GM12878 (cell line): Measurements from ENCODE around the gene HSD17B1. TPM values are rescaled to one million over a fixed set of nuclear protein-coding genes. Genes with fewer than 3 reads are reported as not detected.
A peak's percentile ranks its signal among the peaks of the same experiment; 100 is the strongest.

Experiments used
- ATAC-seq: fragments of 200-7000 bp; cut with Tn5 transposase; 3 replicates; pipeline ENCODE4 v1.9.1; 2020; ENCODE audit warnings: mild to moderate bottlenecking, moderate library complexity
- BruUV-seq: library from RNA; stranded (reverse); fragments of 400-500 nt; replicated peaks from 2 replicates; lab custom pipeline; 2021; lab: Mats Ljungman, UMichigan
- CTCF ChIA-PET: fragments of 300-600 bp; sonication (Branson Sonifier 250); formaldehyde crosslinking; extraction: SDS; loops from one replicate; lab custom pipeline; 2021; ENCODE audit warnings: inconsistent platforms; lab: Yijun Ruan, JAX
- POLR2A ChIA-PET: fragments of 350-600 bp; formaldehyde crosslinking; extraction: SDS; loops from one replicate; lab custom pipeline; 2021; ENCODE audit warnings: inconsistent platforms; lab: Charles Lee
- RAD21 ChIA-PET: fragments of 300-600 bp; sonication (Branson Sonifier 250); formaldehyde crosslinking; loops from one replicate; lab custom pipeline; 2023; ENCODE audit warnings: antibody characterized with exemption; ENCODE audit not compliant: unreplicated experiment; lab: Charles Lee
- SMC1A ChIA-PET: fragments of 300-600 bp; sonication (Branson Sonifier 250); formaldehyde crosslinking; loops from one replicate; lab custom pipeline; 2023; ENCODE audit not compliant: unreplicated experiment, uncharacterized antibody; lab: Charles Lee
- DNase-seq: peaks from one replicate; pipeline ENCODE4 v3.0.0-alpha.2; 2011; ENCODE audit warnings: low read depth, low spot score
- FAIRE-seq: peaks from 3 replicates; lab custom pipeline; 2011; peaks lifted over from hg19 to GRCh38; lab: Jason Lieb, UNC
- H2AFZ ChIP-seq: 2 replicates; pipeline ENCODE4 v1.6.0; 2011; ENCODE audit warnings: low read depth, low read length, control low read depth; ENCODE audit not compliant: control insufficient read depth
- H3K27ac ChIP-seq: 2 replicates; pipeline ENCODE4 v1.5.1; 2011; ENCODE audit warnings: control low read depth; ENCODE audit not compliant: control insufficient read depth, insufficient read depth
- H3K27me3 ChIP-seq, 2 experiments: replicated peaks in 1 of 2; 2 replicates each; pipeline versions ENCODE4 v1.6.0 to v1.6.1; 2011; ENCODE audit warnings: low read length in 1 of 2; ENCODE audit not compliant: control insufficient read depth in 2 of 2, insufficient read depth in 2 of 2
- H3K36me3 ChIP-seq, 2 experiments: 2 replicates each; pipeline ENCODE4 v1.5.1; 2011; ENCODE audit warnings: low read length in 1 of 2; ENCODE audit not compliant: control insufficient read depth in 2 of 2, insufficient read depth in 2 of 2
- H3K4me1 ChIP-seq: 2 replicates; pipeline ENCODE4 v1.6.1; 2011; ENCODE audit warnings: mild to moderate bottlenecking, low read length, moderate library complexity, mixed read lengths; ENCODE audit not compliant: control insufficient read depth, insufficient read depth
- H3K4me2 ChIP-seq: 2 replicates; pipeline ENCODE4 v1.6.0; 2011; ENCODE audit warnings: control low read depth; ENCODE audit not compliant: control insufficient read depth, insufficient read depth
- H3K4me3 ChIP-seq: fragments of 200-600 bp; sonication (generic); 2 replicates; pipeline ENCODE4 v1.5.1; 2016
- H3K79me2 ChIP-seq: 2 replicates; pipeline ENCODE4 v1.6.0; 2011; ENCODE audit warnings: low read length; ENCODE audit not compliant: control insufficient read depth, insufficient read depth
- H3K9ac ChIP-seq: 2 replicates; pipeline ENCODE4 v1.8.0; 2011; ENCODE audit warnings: low read length, control low read depth, mixed read lengths; ENCODE audit not compliant: control insufficient read depth, insufficient read depth
- H3K9me3 ChIP-seq: replicated peaks from 3 replicates; pipeline ENCODE4 v1.5.1; 2011; ENCODE audit warnings: mild to moderate bottlenecking, low read length; ENCODE audit not compliant: control insufficient read depth, insufficient read depth
- H4K20me1 ChIP-seq: 2 replicates; pipeline ENCODE4 v1.6.0; 2011; ENCODE audit not compliant: control insufficient read depth, insufficient read depth
- GABPA ChIP-seq: IDR thresholded peaks from 2 replicates; pipeline ENCODE4 v1.6.1; 2014; ENCODE audit warnings: antibody characterized with exemption, low read depth, mild to moderate bottlenecking, inconsistent platforms
- PKNOX1 ChIP-seq: fragments of 450-650 bp; IDR thresholded peaks from 2 replicates; pipeline ENCODE4 v1.6.1; 2016; ENCODE audit warnings: mild to moderate bottlenecking
- SKIL ChIP-seq: fragments of 450-650 bp; IDR thresholded peaks from 2 replicates; pipeline ENCODE4 v1.6.1; 2017; ENCODE audit warnings: mild to moderate bottlenecking, low read depth, inconsistent platforms; ENCODE audit not compliant: poor library complexity, severe bottlenecking
- USF2 ChIP-seq: IDR thresholded peaks from 2 replicates; pipeline ENCODE4 v1.6.1; 2011; ENCODE audit warnings: low read depth, low read length, improper control_type of control experiment, borderline replicate concordance
- ZSCAN29 ChIP-seq: fragments of 450-650 bp; IDR thresholded peaks from 2 replicates; pipeline ENCODE4 v1.6.1; 2017; ENCODE audit warnings: mild to moderate bottlenecking, moderate library complexity
- WGBS: methylation state at CpG from one replicate; pipeline ENCODE4 v1.1.6; 2016; ENCODE audit warnings: low lambda C conversion rate; ENCODE audit not compliant: insufficient replicate concordance, insufficient coverage; ENCODE audit errors: missing lambda C conversion rate; 5-methylcytosine and 5-hydroxymethylcytosine counted together
- in situ Hi-C: fragments of 300-500 bp; cut with MboI; formaldehyde crosslinking; loops from 9 replicates; pipeline ENCODE4 v1.14.3; 2018; ENCODE audit warnings: mixed read lengths
- intact Hi-C: fragments of 100-400 bp; cut with micrococcal nuclease; formaldehyde crosslinking; loops from one replicate; pipeline ENCODE4 v1.14.2; 2022; ENCODE audit not compliant: unreplicated experiment
- polyA plus RNA-seq, 11 experiments: library from polyadenylated mRNA; depleted of rRNA in 4 of 11; unstranded in 6 of 11; stranded (reverse) in 5 of 11; fragments of >200 nt; fragmentation: Nextera tagmentation in 4 of 11; fragmentation: Illumina TruSeq in 1 of 11; extraction: Ambion mirVana in 4 of 11; extraction: Trizol in 1 of 11; gene quantifications; 1 replicate in 1 of 11; 2 replicates in 10 of 11; pipeline versions ENCODE4 v1.2.1 to v1.2.3, GENCODE V29; 2011 to 2016; ENCODE audit warnings: inconsistent platforms in 2 of 11, missing spikeins in 2 of 11, low read depth in 1 of 11
- total RNA-seq, 4 experiments: library from RNA; depleted of rRNA in 3 of 4; stranded (reverse); fragments of >200 nt in 3 of 4; fragmentation: Illumina TruSeq in 1 of 4; extraction: Trizol in 1 of 4; gene quantifications; 2 replicates each; pipeline versions ENCODE4 v1.2.1 to v1.2.3, GENCODE V29; 2013 to 2021

Gene HSD17B1
- total and polyA plus RNA-seq, 10 of the 15 experiments (the other 5 are each of a cell fraction or from before 2014, with no cell fraction given), result 0.15 to 1.1 (median 0.42) TPM

- TF ChIP-seq ZSCAN29 (no peak), PKNOX1 (peak; percentile 24; the same call in 1 of the 2 replicates), GABPA (no peak), USF2 (no peak), SKIL (no peak)
- H3K27me3 ChIP-seq, result no peaks in the 10 kb centered on the region
- peak; percentile 25 for ATAC-seq
- H3K36me3 ChIP-seq, result no peaks in the 10 kb centered on the region; a peak in 1 of 4 replicates
- WGBS, result 25% methylated on average over 4 of the region's 4 CpGs
- intact Hi-C loops (no loop called here), in situ Hi-C loops (no loop called here)
- ChIA-PET POLR2A (interaction anchor here (0.6 to 1.7 kb wide), 10 partner anchors 12 to 813 kb away, joined by 3 to 13 read pairs (median 3); partner anchors contain the start of genes NAGLU and VPS25), CTCF (interaction anchor here (1.0 to 1.8 kb wide), 7 partner anchors 12 to 208 kb away, joined by 3 to 7 read pairs (median 5); partner anchors contain the start of genes MLX and PSMC3IP), RAD21 (interaction anchor here (0.6 to 2.0 kb wide), 11 partner anchors 9 to 443 kb away, joined by 3 to 6 read pairs (median 3); partner anchors contain the start of gene RPL27), SMC1A (interaction anchor here (0.9 to 1.3 kb wide), 3 partner anchors 19 to 208 kb away, joined by 3 read pairs; partner anchors contain the start of gene NAGLU)
- H3K4me1 ChIP-seq, result no peaks in the 10 kb centered on the region; the same call in 1 of the 2 replicates
- FAIRE-seq, result no peak
- peak overlapping the region; percentile 86 for H2AFZ ChIP-seq
- no peak for DNase-seq
- H4K20me1 ChIP-seq, result no peaks in the 10 kb centered on the region
- H3K9me3 ChIP-seq, result no peaks in the 10 kb centered on the region
- peak overlapping the region; percentile 75 for H3K9ac ChIP-seq
- peak overlapping the region; percentile 89 for H3K4me2 ChIP-seq
- H3K79me2 ChIP-seq, result peaks cover 16% of the 10 kb centered on the region
- H3K4me3 ChIP-seq, result peak overlapping the region; percentile 94
- peak overlapping the region; percentile 81 for H3K27ac ChIP-seq
- BruUV-seq, result TSS peak; percentile 97
Observed at GRCh38 chr17:42555122-42555622, 2.4 kb downstream of the HSD17B1 start.
